Esophagus muscularis mucosa (tissue), 3 donors: Measurements from ENCODE around the gene MELK.

Experiments used
- EP300 ChIP-seq: sonication (generic); formaldehyde crosslinking; IDR thresholded peaks from one replicate; pipeline ENCODE4 v1.6.1; 2017; ENCODE audit warnings: antibody characterized with exemption
- POLR2AphosphoS5 ChIP-seq, 2 donors: sonication (generic); formaldehyde crosslinking; IDR thresholded peaks; one replicate each; pipeline ENCODE4 v1.6.1; 2017; ENCODE audit warnings: antibody characterized with exemption in 2 of 2

- TF ChIP-seq POLR2AphosphoS5 (IDR thresholded peaks at IDR 0.05) (no peak), EP300 (no peak)
These were observed 2.8 kb downstream of the MELK start for GRCh38 chr9:36575411-36575882.
